Stimulated activated CD8-positive, alpha-beta memory T cell treated with anti-CD3 and anti-CD28 coated beads, Interleukin-7, amount 100 ng/mL, for 4 hours (primary cell): ENCODE data around the gene TBCCD1.
"Not testable (repeated sequence)": the region's sequence is repeated elsewhere in the genome, so short reads cannot be mapped to it uniquely, and the experiment has no call there.

Experiments
- DNase-seq, 2 donors: peaks; one replicate each; pipeline ENCODE4 v3.0.0-alpha.2; 2020; ENCODE audit warnings: low read depth in 2 of 2

The TBCCD1 gene

DNA sequence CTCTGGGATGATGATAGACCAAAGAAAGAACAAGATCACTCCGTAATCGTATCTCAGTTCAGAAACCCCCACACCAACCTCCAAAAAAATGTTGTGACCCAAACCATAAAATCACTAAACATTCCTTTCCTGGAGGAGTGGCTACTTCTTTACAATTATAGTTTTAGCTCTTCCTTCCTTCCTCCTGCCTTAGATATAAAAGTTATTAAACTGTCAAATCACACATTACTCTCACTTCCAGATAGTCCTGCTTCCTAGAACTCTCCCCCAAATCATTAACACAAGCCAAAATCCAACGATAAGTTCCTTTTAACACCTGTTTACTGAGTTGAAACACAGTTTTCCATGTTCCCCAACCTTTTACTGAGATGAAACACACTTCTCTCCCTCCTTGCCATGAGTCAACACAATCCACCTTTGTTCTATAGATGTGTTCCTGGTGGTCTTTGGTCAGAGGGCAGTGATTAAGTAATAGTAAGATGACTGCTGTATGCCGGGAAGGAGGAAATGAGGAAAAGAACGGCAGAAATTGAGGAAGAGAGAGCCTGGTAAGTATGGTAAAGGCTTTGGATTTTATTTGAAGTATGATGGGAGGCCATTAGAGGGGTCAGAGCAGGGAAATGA lies 14.6 kb downstream of the TBCCD1 start:
- no peak for DNase-seq

DNA sequence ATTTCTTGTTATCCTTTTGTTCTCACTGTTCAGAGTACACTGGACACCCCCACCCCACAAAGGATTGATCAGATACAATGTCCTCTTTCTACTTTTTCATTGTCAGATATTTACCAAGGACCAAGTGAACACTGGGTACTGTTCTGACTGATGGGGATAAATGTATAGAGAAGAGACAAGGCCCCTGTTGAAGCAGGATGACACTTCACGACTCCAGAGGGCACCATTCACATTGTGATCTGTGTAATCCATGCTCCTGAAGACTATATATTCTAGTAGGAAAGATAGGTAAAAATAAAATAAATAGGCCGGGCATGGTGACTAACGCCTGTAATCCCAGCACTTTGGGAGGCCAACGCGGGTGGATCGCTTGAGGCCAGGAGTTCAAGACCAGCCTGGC lies 15.8 kb downstream of the TBCCD1 start:
- no peak for DNase-seq

DNA sequence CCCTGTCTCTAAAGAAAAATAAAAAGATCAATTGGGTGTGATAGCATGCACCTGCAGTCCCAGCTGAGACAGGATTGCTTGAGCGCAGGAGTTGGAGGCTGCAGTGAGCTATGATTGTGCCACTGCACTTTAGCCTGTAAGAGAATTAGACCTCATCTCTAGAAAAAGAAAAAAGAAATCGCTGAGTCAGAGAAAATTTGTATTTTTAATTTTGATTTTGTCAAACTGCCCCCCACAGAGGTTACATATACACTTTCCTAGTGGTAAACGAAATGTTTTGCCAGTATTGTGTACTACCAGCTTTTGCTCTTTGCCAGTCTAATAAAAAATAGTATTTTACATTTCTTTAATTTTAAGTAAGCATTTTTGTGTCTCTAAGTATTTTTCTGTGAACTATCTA lies 17.6 kb downstream of the TBCCD1 start:
- no peak for DNase-seq

DNA sequence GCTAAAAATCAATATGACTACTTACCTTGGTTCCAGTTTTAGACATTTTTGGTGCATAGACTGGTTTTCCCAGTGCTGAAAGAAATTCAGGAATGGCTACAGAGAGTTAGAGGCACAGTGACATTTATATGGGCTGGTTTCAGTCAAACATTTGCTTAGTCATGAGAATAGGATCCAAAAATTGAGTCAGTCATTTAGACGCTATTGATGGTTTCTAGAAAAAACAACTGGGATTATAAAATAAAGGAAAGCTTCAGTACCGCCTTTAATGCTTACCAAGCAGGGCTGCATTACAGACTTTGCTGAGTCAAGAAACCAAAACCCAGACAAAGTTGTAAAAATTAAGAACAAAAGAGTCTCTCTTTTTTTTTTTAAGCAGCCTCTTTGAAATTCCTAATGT lies 22.9 kb downstream of the TBCCD1 start, which contains the start of gene CRYGS:
TSS of gene CRYGS (minus strand) at position 100 of the 400 bp plus-strand sequence. CDS start at position 46, 54 bp downstream.
- no peak for DNase-seq

DNA sequence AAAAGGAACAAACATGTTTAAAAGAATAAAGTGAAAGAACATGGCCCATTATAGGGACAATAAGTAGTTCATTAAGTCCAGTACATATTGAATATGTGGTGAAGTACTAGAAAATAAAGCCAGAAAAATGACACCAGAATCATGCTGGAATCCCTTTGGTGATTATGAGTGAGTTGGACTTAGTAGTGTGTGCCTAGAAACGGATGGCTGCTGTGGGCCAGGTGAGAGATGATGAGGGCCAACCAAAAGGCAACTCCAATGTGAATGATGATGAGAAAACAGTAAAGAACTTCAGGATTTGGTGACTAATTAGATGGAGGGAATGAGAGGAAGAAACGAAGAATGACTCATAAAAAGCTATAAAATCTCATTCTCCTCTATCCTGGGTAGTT lies 26.3 kb downstream of the TBCCD1 start:
- no peak for DNase-seq

DNA sequence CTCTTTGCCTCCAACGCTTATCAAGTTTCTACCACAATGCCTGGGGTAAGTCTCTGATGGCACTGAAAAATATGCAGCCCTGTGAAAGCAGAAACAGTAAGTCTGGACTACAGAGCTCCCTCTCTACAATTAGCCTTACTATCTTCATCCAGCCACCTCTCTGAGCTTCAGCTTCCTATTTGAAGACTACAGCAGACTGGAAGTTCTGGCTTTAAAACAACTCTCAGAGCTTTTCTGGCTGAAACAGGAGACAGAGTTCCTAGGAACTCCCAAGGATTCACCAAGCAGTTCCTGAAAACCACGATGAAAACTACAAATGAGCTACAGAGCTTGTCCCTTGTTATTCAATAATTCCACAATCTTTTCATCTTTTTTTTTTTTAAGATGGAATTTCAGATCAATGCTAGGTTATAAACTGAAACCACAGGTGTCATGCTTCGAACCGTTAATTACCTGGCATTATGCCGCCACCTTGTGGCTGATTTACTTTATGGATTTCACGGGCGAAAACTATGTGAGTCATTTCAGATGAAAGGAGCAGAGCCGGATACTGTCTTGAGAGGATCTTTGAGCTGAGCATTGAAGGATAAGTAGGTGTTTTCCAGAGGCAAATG lies 26.8 kb downstream of the TBCCD1 start:
- peak; percentile 59 to 78 for DNase-seq

DNA sequence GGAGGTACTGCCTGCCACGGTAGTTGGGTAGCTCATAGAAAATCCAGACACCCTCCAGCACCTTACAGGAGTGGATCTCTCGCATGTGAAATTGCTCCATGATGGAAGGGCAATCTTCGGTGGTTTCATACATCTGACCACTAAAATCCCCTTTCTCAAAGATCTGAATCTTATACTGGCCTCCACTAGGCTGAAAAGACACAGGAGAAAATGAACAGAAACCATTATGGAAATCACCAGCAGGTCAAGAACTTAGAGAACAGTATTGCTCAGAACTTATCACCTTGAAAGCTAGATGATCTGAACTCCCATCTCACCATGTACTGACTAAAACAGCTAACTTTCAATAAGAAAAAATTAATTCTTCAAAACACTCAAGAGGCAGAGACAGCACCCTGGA lies 28.4 kb downstream of the TBCCD1 start:
- no peak for DNase-seq

GRCh38 chr3:186536883-186537844 lies 30.0 kb downstream of the TBCCD1 start:
- no peak for DNase-seq

GRCh38 chr3:186534113-186534669 lies 32.9 kb downstream of the TBCCD1 start:
- DNase-seq, result peak in 1 of 2 donors; percentile 27

DNA sequence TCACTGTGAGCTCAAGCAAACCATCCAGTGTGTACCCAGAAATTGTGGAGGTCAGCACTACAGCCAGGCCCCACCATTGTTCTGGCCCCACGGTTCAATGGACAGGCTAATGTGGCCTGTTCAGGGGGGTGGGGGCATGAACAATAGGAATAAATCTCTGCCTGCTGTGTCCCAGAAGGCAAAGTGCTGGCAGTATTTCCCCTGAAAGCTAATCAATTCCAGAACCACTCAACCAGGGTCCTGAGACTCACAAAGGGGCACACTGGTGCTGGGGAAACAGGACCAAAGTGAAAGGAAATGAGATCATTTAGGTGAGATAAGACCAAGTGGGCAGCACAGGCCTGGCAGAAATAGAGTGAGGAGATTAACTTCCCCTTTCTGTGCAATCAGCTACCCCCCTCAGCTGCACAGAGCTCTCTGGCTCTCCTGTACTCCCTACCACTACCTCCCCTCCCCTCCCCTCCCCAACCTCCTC lies 34.5 kb downstream of the TBCCD1 start:
- no peak for DNase-seq

- DNase-seq, result not testable (repeated sequence)
These were observed 35.4 kb downstream of the TBCCD1 start for GRCh38 chr3:186531694-186532093.

- DNase-seq, result no peak
These were observed 36.7 kb downstream of the TBCCD1 start for GRCh38 chr3:186530415-186530814.

DNA sequence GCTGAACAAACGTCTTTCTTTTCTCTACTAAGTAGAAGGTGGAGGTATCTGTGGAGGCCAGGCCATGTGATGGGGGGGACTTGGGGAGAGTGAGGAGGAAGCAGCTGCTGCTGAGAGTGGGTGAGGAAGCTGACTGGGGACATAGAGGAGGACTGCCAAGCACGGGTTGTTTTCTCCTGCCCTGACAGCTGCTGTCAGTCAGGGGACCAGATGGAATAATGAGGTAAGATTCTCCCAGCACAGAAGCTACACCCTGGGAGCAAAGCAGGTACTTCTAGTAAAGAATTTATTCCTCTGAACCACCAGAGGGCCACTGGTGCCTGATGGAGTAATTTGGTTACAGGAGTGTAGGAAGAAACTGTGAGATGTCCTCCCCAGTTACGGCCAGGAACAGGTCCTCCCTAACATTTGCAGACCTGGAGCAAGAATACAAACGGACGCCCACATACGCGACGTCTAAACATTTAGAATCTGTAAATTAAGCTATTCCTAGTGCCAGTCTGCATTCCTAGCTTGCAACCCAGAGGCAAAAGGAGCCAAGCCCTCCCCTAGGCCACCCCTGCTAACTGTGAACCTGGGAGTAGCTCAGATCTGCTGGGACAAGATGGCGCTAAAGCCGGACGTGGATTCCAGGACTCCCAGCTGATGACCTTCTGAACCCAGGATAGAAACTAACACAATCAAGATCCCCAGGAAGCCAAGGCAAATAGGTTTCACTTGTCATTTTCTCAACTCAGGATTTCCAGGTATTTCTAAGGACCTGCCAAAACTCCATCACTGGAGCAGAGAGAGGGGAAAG lies 37.7 kb downstream of the TBCCD1 start:
- no peak for DNase-seq

GRCh38 chr3:186526256-186526606 lies 40.9 kb downstream of the TBCCD1 start:
- DNase-seq, result no peak

DNA sequence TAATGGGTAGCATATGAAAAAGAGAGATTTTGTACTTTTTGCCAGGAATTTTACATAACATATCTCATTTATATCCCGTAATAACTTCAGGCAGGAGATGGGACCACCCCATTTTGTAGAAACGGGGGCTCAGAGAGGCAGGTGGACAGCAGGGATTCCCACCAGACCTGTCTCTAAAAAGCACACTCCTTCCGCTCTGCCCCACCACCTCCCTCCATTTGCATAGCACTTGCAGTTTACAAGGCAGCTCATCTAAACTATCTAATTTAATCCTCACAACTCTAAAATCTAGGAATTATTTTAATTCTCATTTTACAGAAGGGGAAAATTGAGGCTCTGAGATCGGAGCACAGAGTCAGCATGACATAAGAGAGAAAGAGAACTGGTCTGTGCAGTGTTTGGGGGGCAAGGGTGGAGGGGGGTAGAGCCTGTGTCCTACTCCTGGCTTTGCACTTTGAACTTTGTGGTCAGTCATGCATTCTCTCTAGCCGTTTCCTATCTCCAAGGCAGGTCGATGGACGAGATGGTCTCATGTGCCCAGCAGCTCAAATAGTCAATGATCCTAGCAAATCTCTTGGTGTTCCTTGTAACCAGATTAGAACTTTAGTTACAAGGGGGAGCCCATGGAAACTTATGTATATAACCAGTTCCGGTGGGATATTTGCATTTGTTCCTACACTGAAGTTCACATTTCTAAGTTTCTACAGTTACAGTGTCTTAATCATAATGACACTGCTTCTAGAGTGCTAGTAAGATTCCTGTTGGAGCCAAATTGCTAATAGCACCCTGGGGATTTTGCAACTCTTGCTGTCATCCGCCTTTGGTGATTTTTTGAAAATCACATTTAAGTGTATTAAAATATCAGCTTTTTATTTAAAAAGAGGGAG lies 41.5 kb downstream of the TBCCD1 start:
- DNase-seq, result no peak

- DNase-seq, result no peak
These were observed 42.5 kb downstream of the TBCCD1 start for GRCh38 chr3:186524616-186525015.

GRCh38 chr3:186523434-186523833 lies 43.7 kb downstream of the TBCCD1 start:
- no peak for DNase-seq

GRCh38 chr3:186523022-186523421 lies 44.1 kb downstream of the TBCCD1 start:
- DNase-seq, result no peak

DNA sequence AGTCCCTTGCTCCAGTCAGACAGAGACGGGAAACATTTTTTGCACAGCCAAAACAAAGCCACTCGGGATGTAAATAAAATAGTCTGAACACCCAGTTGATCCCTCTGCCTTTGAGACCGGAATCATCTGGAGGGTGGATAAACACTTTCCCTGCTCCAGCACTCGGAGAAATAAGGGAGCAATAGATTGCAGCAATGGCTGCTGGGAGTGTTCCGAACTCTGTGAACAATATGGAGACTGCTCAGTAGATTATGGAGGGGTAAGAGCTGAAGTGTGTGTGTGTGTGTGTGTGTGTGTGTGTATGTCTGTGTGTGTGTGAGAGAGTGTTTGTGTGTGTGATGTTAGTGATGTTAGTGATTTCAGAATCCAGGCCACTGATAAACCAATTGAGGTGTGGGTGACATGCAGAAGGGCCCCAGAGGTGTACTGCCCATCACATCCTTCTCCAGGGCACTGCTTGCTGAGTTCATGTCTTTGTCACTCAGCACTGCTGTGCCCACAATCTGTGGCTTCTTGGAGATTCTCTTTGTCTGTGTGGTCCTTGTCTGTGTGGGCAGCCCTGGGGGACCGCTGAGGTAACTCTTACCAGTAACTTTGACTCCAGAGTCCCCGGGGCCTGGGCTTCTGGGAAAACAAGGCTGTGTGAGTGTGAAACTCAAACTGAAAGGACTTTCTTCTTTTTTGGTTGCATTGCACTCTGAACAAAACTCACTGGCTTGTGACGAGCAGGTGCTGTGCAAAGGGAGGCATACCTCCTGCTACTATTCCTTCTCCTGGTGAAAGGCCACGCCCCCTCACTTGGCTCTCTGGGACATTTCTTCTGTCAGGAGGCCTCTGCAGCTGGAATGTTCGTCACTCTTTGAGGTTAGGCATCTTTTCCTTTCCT lies 45.9 kb downstream of the TBCCD1 start:
- DNase-seq, result no peak
